GM12865 (cell line): ENCODE data around the gene BATF2.
"Not testable (repeated sequence)": the region's sequence is repeated elsewhere in the genome, so short reads cannot be mapped to it uniquely, and the experiment has no call there.

Experiments
- DNase-seq: peaks from one replicate; pipeline ENCODE4 v3.0.0; 2010; ENCODE audit warnings: low read depth
- H3K4me3 ChIP-seq: 2 replicates; pipeline ENCODE4 v1.5.1; 2011; ENCODE audit warnings: mild to moderate bottlenecking, low read depth, low read length, control low read depth
- TF ChIP-seq, protein P1 (sequence below): IDR thresholded peaks from 2 replicates; pipeline ENCODE4 v1.5.1; 2011; ENCODE audit warnings: low read length, control low read depth, low read depth, inconsistent platforms; ENCODE audit not compliant: insufficient read depth; ENCODE audit errors: missing control alignments

Gene BATF2

GRCh38 chr11:65040520-65040846, 43.7 kb upstream of the BATF2 start:
- TF ChIP-seq, protein P1, sequence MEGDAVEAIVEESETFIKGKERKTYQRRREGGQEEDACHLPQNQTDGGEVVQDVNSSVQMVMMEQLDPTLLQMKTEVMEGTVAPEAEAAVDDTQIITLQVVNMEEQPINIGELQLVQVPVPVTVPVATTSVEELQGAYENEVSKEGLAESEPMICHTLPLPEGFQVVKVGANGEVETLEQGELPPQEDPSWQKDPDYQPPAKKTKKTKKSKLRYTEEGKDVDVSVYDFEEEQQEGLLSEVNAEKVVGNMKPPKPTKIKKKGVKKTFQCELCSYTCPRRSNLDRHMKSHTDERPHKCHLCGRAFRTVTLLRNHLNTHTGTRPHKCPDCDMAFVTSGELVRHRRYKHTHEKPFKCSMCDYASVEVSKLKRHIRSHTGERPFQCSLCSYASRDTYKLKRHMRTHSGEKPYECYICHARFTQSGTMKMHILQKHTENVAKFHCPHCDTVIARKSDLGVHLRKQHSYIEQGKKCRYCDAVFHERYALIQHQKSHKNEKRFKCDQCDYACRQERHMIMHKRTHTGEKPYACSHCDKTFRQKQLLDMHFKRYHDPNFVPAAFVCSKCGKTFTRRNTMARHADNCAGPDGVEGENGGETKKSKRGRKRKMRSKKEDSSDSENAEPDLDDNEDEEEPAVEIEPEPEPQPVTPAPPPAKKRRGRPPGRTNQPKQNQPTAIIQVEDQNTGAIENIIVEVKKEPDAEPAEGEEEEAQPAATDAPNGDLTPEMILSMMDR = no peak
- peak overlapping the region; percentile 60 for H3K4me3 ChIP-seq
- no peak for DNase-seq

- TF ChIP-seq, protein P1 = no peak
- DNase-seq = no peak
- no peak overlapping the region for H3K4me3 ChIP-seq
Measured at GRCh38 chr11:65036931-65037330, 40.2 kb upstream of the BATF2 start.

- DNase-seq = no peak
- TF ChIP-seq, protein P1 = no peak
- no peak overlapping the region for H3K4me3 ChIP-seq
Measured at GRCh38 chr11:65035579-65035978, 38.8 kb upstream of the BATF2 start.

DNA sequence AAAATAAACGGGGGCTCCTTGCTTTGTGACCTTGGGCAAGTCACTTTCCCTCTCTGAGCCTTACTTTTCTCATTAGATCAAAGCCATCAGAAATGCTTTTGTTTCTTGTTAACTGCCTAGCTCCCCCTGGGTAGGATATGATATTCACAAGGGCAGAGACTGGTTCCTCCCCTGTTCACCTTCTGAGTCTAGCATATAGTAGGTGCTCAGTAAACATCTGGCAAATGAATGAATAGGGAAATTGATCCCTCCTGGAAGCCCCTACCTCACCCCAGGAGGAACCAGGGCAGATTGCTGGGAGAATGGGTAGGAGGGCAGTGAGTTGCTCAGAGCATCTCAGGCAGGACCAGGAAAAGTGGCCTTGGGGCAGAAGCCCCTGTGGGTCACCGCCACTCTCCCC, 37.7 kb upstream of the BATF2 start:
- TF ChIP-seq, protein P1 = no peak
- no peak overlapping the region for H3K4me3 ChIP-seq
- DNase-seq = no peak

DNA sequence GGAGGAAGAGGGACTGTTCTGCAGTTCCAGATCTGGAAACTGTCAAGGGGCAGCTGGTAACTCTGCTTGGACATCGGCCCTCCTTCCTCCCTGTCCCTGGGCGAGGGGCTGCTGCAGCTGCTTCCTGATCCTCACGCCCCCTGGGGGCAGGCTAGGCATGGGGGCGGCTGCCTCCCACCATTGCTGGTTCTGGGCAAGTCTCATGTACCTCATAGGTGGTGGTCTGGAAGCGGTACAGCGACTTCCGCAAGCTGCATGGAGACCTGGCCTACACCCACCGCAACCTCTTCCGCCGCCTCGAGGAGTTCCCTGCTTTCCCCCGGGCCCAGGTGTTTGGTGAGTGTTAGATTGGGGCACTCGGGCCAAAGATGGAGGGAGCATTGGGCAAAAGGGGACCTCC, 35.4 kb upstream of the BATF2 start:
- DNase-seq = no peak
- TF ChIP-seq, protein P1 = no peak
- H3K4me3 ChIP-seq = no peak overlapping the region

GRCh38 chr11:65027213-65028067, 30.7 kb upstream of the BATF2 start, which contains the start of gene SNX15:
TSS of gene SNX15 (plus strand) at chr11:65027439. CDS start at chr11:65027538, 99 bp downstream.
- TF ChIP-seq, protein P1 = peak; percentile 39
- peak; percentile 97 for DNase-seq
- peak within 1 kb of the TSS; percentile 67 for H3K4me3 ChIP-seq

- DNase-seq = no peak
- TF ChIP-seq, protein P1 = no peak
- H3K4me3 ChIP-seq = peak overlapping the region; percentile 67
Measured at GRCh38 chr11:65026810-65027209, 30.0 kb upstream of the BATF2 start.

DNA sequence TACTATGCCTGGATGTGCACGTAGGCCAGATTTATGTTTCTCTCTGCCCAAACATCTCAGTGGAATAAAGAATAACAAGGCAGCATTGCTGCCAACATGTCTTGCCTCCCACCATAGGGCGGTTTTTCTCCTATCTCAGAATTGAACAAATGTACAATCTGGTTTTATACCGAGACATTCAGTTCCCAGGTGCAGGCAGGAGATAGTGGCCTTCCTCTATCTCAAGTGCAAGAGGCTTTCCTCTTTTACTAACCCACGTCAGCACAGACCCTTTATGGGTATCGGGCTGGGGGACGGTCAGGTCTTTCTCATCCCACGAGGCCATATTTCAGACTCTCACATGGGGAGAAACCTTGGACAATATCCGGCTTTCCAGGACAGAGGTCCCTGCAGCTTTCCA, 26.7 kb upstream of the BATF2 start:
- not testable (repeated sequence) for DNase-seq, H3K4me3 ChIP-seq
